Measurements from ENCODE around the gene HNRNPK.

HNRNPK gene

DNA sequence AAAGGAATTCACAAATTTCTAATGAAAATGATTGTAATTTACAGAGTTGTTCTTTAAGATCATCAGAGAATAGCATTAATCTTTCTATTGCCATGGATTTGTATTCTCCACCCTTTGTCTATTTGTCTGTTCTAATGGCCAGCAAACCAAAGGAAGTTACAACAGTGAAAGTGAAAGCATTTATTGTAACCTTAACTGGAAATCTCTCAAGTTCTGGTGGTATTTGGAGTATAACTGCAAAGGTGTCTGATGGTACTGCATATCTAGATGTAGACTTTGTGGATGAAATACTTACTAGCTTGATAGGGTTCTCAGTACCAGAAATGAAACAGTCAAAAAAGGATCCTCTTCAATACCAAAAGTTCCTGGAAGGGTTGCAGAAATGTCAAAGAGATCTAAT is 22.3 kb upstream of the HNRNPK start:
- Histone ChIP-seq H3K27me3 (no peaks in the 10 kb centered on the region), H3K9me3 (no peaks in the 10 kb centered on the region), H3K4me3 (ENCODE audit: low read depth in 1 of 2, low read length in 1 of 2) (peak overlapping the region; percentile 8 to 19), H3K36me3 (no peaks in the 10 kb centered on the region), H3K27ac (peak overlapping the region; percentile 75), H3K4me1 (ENCODE audit: control insufficient read depth in 1 of 2, insufficient read depth in 1 of 2, low read depth in 1 of 2, low read length in 1 of 2) (peaks cover 25 to 29% of the 10 kb centered on the region in 2 experiments)
- TF ChIP-seq CTCF (IDR thresholded peaks at IDR 0.05), result no peak

DNA sequence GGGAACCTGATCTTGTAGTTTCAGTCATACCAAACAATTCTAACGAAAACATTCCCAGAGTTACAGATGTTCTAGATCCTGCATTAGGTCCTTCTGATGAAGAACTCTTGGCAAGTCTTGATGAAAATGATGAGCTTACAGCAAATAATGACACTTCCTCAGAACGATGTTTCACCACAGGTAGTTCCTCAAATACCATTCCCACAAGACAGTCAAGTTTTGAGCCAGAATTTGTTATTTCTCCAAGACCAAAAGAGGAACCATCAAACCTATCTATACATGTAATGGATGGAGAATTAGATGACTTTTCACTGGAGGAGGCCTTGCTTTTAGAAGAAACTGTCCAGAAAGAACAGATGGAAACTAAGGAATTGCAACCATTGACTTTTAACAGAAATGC is 21.6 kb upstream of the HNRNPK start:
- Histone ChIP-seq H3K9me3 (no peaks in the 10 kb centered on the region), H3K4me3 (ENCODE audit: low read depth in 1 of 2, low read length in 1 of 2) (peak overlapping the region in 1 of 2 experiments; percentile 19), H3K27ac (peak overlapping the region; percentile 75), H3K27me3 (no peaks in the 10 kb centered on the region), H3K4me1 (ENCODE audit: control insufficient read depth in 1 of 2, insufficient read depth in 1 of 2, low read depth in 1 of 2, low read length in 1 of 2) (peaks cover 25 to 29% of the 10 kb centered on the region in 2 experiments), H3K36me3 (no peaks in the 10 kb centered on the region)
- TF ChIP-seq CTCF (IDR thresholded peaks at IDR 0.05), result no peak

DNA sequence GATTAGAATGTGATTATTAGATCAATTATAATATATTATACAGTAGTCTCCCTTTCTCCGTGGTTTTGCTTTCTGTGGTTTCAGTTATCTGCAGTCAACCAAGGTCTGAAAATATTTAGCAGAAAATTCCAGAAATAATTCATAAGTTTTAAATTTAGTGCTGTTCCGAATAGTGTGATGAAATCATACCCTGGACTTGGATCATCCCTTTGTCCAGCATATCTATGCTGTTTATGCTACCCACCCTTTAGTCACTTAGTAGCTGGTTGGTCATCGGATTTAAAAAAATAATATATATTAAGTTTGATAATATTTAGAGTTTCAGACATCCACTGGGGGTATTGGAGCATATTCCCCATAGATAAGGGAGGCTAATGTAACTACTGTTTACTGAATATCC is 20.2 kb upstream of the HNRNPK start:
- no peak for TF ChIP-seq CTCF (IDR thresholded peaks at IDR 0.05)
- no peak overlapping the region for H3K4me3 ChIP-seq (ENCODE audit: low read depth in 1 of 2, low read length in 1 of 2)
- H3K4me1 ChIP-seq (ENCODE audit: control insufficient read depth in 1 of 2, insufficient read depth in 1 of 2, low read depth in 1 of 2, low read length in 1 of 2), result peaks cover 25 to 29% of the 10 kb centered on the region in 2 experiments
- H3K36me3 ChIP-seq, result no peaks in the 10 kb centered on the region
- H3K27me3 ChIP-seq, result no peaks in the 10 kb centered on the region
- peak overlapping the region; percentile 75 for H3K27ac ChIP-seq
- H3K9me3 ChIP-seq, result no peaks in the 10 kb centered on the region

DNA sequence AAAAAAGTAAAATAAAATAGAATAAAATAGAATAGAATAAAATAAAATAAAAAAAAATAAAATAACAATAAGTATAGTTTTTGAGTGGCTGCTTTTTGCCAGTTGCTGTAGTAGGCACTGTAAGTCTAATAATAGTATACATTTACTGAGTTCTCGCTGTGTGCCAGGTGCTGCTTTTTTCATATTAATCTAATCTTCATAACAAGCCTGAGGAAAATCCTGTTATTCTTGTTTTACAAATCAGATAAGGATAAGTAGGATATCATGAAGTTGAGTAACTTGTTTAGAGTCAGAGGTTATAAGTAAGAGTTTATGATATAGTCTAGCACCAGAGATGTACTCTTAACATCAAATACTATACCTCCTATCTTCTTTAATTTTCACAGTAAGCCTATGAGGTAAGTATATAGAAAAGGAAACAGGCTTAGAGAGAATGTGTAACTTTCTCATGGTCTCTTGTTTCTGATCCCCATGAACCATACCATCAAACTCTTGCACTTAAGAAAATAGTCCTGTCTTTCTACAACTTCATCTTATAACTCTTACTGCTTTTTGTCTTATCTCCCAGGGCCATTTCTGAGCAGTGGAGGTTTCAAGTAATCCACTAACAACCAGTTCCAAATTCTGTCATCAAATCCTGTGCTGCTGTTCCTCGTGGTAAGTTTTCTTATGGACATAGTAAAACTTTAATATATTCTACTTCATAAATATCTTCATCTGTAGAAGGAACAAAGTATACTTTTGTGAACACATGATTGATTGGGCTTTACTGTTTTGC is 19.3 kb upstream of the HNRNPK start:
- Histone ChIP-seq H3K9me3 (no peaks in the 10 kb centered on the region), H3K36me3 (no peaks in the 10 kb centered on the region), H3K27me3 (no peaks in the 10 kb centered on the region), H3K27ac (peak overlapping the region; percentile 75), H3K4me1 (ENCODE audit: control insufficient read depth in 1 of 2, insufficient read depth in 1 of 2, low read depth in 1 of 2, low read length in 1 of 2) (peaks cover 25 to 29% of the 10 kb centered on the region in 2 experiments), H3K4me3 (ENCODE audit: low read depth in 1 of 2, low read length in 1 of 2) (no peak overlapping the region)
- no peak for TF ChIP-seq CTCF (IDR thresholded peaks at IDR 0.05)

DNA sequence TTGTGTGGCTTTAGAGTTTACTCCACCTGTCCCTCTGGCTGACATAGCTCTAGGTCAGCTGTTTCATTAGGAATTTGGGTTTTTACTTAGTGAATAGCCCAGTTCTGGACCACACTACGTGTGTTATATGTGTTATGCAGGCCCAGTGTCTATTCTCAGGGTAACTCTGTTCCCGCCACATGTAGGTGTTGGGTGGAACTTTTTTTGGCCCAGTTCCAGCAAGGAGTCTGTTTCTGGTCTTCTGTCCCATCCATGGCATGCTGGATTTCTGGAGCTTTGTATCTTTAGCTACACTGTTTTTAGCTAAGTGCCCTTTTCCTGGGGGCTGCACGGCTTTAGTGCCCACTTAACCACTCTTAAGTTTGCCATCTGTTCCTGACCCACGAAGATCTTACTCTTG is 16.1 kb upstream of the HNRNPK start:
- H3K4me1 ChIP-seq (ENCODE audit: control insufficient read depth in 1 of 2, insufficient read depth in 1 of 2, low read depth in 1 of 2, low read length in 1 of 2), result peaks cover 7 to 8% of the 10 kb centered on the region in 2 experiments
- no peak for TF ChIP-seq CTCF (IDR thresholded peaks at IDR 0.05)
- H3K36me3 ChIP-seq, result no peaks in the 10 kb centered on the region
- no peaks in the 10 kb centered on the region for H3K27me3 ChIP-seq
- no peak overlapping the region for H3K27ac ChIP-seq
- no peaks in the 10 kb centered on the region for H3K9me3 ChIP-seq
- H3K4me3 ChIP-seq (ENCODE audit: low read depth in 1 of 2, low read length in 1 of 2), result no peak overlapping the region

Measured in neutrophil (primary cell).